ENCODE data around the gene LRRC15. TPM values are rescaled to one million over a fixed set of nuclear protein-coding genes. Genes with fewer than 3 reads are reported as not detected.

LRRC15 gene
- total RNA-seq, 2 experiments from 2014 or later = 0.04 TPM; not detected in 1

- ChIA-PET CTCF (interaction anchor here (0.6 to 4.0 kb wide), 34 partner anchors 9 to 678 kb away, joined by 3 to 59 read pairs (median 4); no protein-coding TSS in a partner anchor), POLR2A (no interaction called here)
- Mint-ChIP-seq H3K4me1 (no peaks in the 10 kb centered on the region), H3K36me3 (ENCODE audit: low read depth) (no peaks in the 10 kb centered on the region), H3K27me3 (peaks cover 2% of the 10 kb centered on the region), H3K9me3 (ENCODE audit: low read depth) (no peaks in the 10 kb centered on the region), H3K4me3 (no peak overlapping the region), H3K27ac (no peak overlapping the region)
- ATAC-seq = peak; percentile 80
- intact Hi-C loops (cut with DNase I, micrococcal nuclease) = loop anchor here in 1 of 2 experiments (1.0 kb wide), 1 partner anchor 60 kb away; no protein-coding TSS in a partner anchor
- DNase-seq = peak; percentile 87
Measured at GRCh38 chr3:194344012-194344411, 25.5 kb downstream of the LRRC15 start.

DNA sequence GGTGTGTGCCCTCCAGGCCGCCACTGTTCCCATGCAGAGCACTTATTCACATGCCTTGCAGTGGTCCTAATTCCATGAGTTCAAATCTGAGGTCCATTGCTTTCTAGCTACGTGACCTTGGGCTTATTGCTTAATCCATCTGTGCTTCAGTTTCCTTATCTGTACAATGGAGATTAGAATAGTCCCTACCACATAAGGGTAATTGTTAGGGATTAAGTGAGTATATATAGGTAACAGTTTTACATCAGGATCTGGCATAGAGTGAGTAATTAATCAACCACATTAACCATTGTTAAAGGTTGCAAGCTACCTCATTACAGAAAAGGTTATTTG, 26.0 kb downstream of the LRRC15 start:
- no peaks in the 10 kb centered on the region for H3K9me3 Mint-ChIP-seq (ENCODE audit: low read depth)
- H3K27ac Mint-ChIP-seq = no peak overlapping the region
- POLR2A ChIA-PET = no interaction called here
- no peak overlapping the region for H3K4me3 Mint-ChIP-seq
- intact Hi-C loops (cut with DNase I, micrococcal nuclease) = no loop called here
- H3K27me3 Mint-ChIP-seq = peaks cover 2% of the 10 kb centered on the region
- no peak for DNase-seq
- no peaks in the 10 kb centered on the region for H3K4me1 Mint-ChIP-seq
- no peaks in the 10 kb centered on the region for H3K36me3 Mint-ChIP-seq (ENCODE audit: low read depth)
- no peak for ATAC-seq
- CTCF ChIA-PET = interaction anchor here (0.6 to 4.0 kb wide), 29 partner anchors 9 to 678 kb away, joined by 3 to 59 read pairs (median 4); no protein-coding TSS in a partner anchor

DNA sequence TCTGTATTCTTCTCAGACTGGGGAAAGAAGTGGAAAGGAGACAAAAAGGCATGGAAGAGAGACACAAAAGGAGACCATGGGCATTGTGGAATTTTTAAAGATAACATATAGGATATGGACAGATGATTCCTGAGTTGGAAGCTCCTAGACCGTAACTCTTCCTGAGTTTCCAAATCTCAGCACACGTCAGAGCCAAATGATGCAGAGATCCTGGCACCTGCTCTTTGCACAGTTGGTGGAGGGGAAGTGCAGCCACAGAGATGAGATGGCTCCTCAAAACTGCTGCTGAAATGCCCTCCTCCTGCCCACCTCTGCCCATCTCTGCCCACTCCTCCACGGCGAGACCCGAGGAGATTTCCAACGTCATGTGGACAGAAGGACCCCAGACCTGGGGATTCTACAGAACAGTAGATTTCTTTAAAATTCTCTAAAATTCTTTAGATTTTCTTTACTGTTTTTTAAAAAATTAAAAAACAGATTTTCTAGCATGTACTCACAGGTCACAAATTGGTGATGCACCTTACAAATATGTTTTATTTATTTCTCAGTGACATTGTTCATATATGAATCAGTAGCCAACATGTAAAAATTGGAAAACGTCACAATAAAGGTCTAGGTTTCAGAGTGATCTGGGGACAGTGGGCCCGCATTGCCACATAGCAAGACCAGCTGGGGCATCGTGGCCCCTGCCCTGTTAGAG, 26.5 kb downstream of the LRRC15 start:
- ATAC-seq (no peak), DNase-seq (no peak)
- Mint-ChIP-seq H3K9me3 (ENCODE audit: low read depth) (no peaks in the 10 kb centered on the region), H3K27ac (no peak overlapping the region), H3K4me1 (no peaks in the 10 kb centered on the region), H3K36me3 (ENCODE audit: low read depth) (no peaks in the 10 kb centered on the region), H3K27me3 (peaks cover 2% of the 10 kb centered on the region), H3K4me3 (no peak overlapping the region)
- ChIA-PET POLR2A (no interaction called here), CTCF (interaction anchor here (0.6 to 4.0 kb wide), 31 partner anchors 9 to 677 kb away, joined by 3 to 59 read pairs (median 4); no protein-coding TSS in a partner anchor)
- intact Hi-C loops (cut with DNase I, micrococcal nuclease) = no loop called here

DNA sequence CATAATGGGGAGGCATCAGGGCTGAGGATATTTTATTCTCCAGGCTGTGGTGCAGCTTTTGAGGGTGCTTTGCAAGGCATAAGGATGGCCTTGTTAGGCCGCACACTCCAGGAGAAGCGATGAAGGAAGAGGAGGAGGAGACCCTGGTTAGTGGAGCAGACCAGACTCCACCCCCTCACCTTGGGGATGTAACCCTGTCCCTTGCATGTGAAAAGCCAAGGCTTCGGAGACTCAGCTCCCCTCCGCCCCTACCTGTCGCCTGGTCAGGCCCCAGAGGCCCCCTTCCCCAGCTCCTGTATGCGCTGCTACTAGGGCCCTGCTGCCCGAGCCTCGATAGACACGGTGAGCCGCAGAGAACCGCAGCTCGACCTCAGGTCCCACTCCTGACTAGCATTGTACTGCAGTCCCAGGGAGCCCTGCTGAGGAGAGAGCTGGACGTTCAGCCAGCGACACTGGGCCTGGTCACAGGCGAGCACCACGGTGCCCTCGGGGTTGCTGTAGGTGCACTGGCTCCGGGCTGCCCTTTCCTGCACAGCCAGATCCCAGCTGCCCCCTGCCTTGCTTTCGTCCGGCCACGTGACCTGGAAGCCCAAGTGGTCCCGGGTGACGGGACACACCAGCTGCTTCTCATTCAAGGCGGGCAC, 28.7 kb downstream of the LRRC15 start:
- Mint-ChIP-seq H3K36me3 (ENCODE audit: low read depth) (no peaks in the 10 kb centered on the region), H3K27ac (no peak overlapping the region)

DNA sequence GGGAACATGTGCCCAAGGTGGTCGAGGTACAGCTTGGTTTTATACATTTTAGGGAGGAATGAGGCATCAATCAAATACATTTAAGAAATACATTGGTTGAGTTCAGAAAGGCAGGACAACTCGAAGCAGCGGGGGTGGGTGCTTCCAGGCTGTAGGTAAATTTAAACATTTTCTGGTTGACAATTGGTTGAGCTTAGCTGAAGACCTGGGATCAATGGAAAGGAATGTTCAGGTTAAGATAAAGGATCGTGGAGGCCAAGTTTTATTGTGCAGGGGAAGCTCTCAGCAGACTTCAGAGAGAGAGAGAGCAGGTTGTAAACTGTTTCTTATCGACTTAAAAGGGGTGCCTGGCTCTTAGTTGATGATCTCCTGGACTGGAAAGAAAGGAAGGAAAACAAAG, 29.7 kb downstream of the LRRC15 start:
- Mint-ChIP-seq H3K27ac (no peak overlapping the region), H3K36me3 (ENCODE audit: low read depth) (no peaks in the 10 kb centered on the region), H3K9me3 (ENCODE audit: low read depth) (no peaks in the 10 kb centered on the region), H3K27me3 (peaks cover 7% of the 10 kb centered on the region), H3K4me1 (no peaks in the 10 kb centered on the region), H3K4me3 (no peak overlapping the region)
- DNase-seq = no peak
- intact Hi-C loops (cut with DNase I, micrococcal nuclease) = no loop called here
- no peak for ATAC-seq
- CTCF ChIA-PET = interaction anchor here (1.3 kb wide), 1 partner anchor 63 kb away, joined by 3 read pairs; no protein-coding TSS in a partner anchor
- POLR2A ChIA-PET = no interaction called here

More for the DNA sequence above, 28.7 kb downstream of the LRRC15 start:
- CTCF ChIA-PET = interaction anchor here (0.5 to 3.7 kb wide), 5 partner anchors 7 to 152 kb away, joined by 3 to 59 read pairs (median 6); partner anchors contain the start of gene CPN2
- DNase-seq (no peak), ATAC-seq (no peak)
- POLR2A ChIA-PET = no interaction called here
- intact Hi-C loops (cut with DNase I, micrococcal nuclease) = no loop called here
- no peaks in the 10 kb centered on the region for H3K9me3 Mint-ChIP-seq (ENCODE audit: low read depth)
- H3K27me3 Mint-ChIP-seq = peaks cover 9% of the 10 kb centered on the region
- H3K4me3 Mint-ChIP-seq = no peak overlapping the region
- H3K4me1 Mint-ChIP-seq = no peaks in the 10 kb centered on the region

DNA sequence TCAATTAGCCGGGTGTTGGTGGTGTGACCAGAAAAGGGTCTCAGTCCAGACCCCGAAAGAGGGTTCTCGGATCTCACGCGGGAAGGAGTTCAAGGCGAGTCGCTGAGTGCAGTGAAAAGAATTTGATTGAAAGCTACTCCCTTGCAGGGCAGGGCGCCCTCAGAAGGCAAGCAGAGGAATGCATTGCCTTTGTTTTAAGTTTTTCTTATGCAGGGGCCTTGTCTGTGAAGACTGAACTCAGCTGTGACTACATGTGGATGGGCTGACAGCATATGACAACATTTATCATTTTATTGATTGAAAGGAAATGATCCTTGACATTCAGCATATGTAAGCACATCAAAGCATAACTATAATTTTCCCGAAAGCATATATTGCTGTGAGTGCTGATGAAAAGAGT, 30.2 kb downstream of the LRRC15 start:
- ChIA-PET CTCF (interaction anchor here (0.7 to 1.3 kb wide), 2 partner anchors 64 to 273 kb away, joined by 3 to 6 read pairs; no protein-coding TSS in a partner anchor), POLR2A (interaction anchor here (0.7 kb wide), 1 partner anchor 222 kb away, joined by 5 read pairs; no protein-coding TSS in a partner anchor)
- Mint-ChIP-seq H3K4me3 (no peak overlapping the region), H3K27ac (no peak overlapping the region), H3K36me3 (ENCODE audit: low read depth) (no peaks in the 10 kb centered on the region), H3K9me3 (ENCODE audit: low read depth) (no peaks in the 10 kb centered on the region), H3K27me3 (peaks cover 7% of the 10 kb centered on the region), H3K4me1 (no peaks in the 10 kb centered on the region)
- DNase-seq (no peak), ATAC-seq (no peak)
- intact Hi-C loops (cut with DNase I, micrococcal nuclease) = no loop called here

- intact Hi-C loops (cut with DNase I, micrococcal nuclease) = no loop called here
- no peak for ATAC-seq
Measured at GRCh38 chr3:194337965-194338753, 31.4 kb downstream of the LRRC15 start.

DNA sequence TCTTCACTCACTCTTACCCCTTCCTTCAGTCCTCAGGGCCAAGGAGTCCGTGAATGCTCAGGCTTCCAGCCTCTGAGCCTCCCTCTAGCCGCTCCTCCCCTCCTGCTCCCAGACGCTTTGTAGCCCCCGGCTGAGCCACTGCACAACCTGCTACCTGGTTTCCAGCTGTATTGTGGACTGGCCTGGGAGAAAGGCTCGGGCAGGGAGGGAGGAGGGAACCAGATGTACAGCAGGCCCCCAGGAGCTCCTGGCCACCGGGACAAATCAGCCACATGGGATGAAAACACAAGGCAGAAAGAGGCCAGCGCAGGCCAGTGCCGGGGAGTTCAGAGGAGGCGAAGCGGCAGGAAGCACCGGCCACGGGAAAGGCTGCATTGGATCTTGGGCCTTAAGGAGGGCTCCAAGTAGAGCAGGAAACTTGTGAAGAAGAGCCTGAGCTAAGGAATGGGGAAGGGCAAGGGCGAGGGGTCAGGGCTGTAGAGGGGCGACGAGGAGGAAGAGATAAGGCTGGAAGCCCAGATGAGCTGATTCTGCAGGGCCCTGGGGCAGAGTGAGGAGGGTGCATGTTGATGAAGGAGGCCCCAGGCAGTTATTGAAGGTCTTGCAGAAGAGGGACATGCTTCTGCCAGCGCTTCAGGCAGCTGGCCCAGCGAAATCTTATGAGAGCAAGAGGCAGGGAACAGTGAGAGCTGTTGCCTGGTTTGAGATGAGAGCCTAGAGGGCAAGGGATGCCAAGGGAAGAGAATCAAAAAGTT, 32.8 kb downstream of the LRRC15 start:
- Mint-ChIP-seq H3K4me3 (no peak overlapping the region), H3K27me3 (peaks cover 21% of the 10 kb centered on the region), H3K4me1 (no peaks in the 10 kb centered on the region), H3K36me3 (ENCODE audit: low read depth) (no peaks in the 10 kb centered on the region), H3K27ac (no peak overlapping the region), H3K9me3 (ENCODE audit: low read depth) (no peaks in the 10 kb centered on the region)
- DNase-seq = no peak
- CTCF ChIA-PET = interaction anchor here (0.5 to 5.4 kb wide), 4 partner anchors 14 to 322 kb away, joined by 3 to 90 read pairs (median 4); partner anchors contain the start of gene CPN2
- no peak for ATAC-seq
- POLR2A ChIA-PET = no interaction called here
- intact Hi-C loops (cut with DNase I, micrococcal nuclease) = no loop called here

More at GRCh38 chr3:194337965-194338753, 31.4 kb downstream of the LRRC15 start:
- peaks cover 14% of the 10 kb centered on the region for H3K27me3 Mint-ChIP-seq
- DNase-seq = no peak
- no peak overlapping the region for H3K4me3 Mint-ChIP-seq
- no peaks in the 10 kb centered on the region for H3K4me1 Mint-ChIP-seq
- ChIA-PET CTCF (interaction anchor here (1.0 to 1.7 kb wide), 3 partner anchors 50 to 256 kb away, joined by 3 to 7 read pairs (median 3); no protein-coding TSS in a partner anchor), POLR2A (no interaction called here)
- H3K9me3 Mint-ChIP-seq (ENCODE audit: low read depth) = no peaks in the 10 kb centered on the region
- H3K27ac Mint-ChIP-seq = no peak overlapping the region
- H3K36me3 Mint-ChIP-seq (ENCODE audit: low read depth) = no peaks in the 10 kb centered on the region

- ChIA-PET POLR2A (no interaction called here), CTCF (interaction anchor here (0.6 to 5.4 kb wide), 23 partner anchors 8 to 354 kb away, joined by 3 to 90 read pairs (median 4); partner anchors contain the start of genes GP5 and LSG1)
- H3K27me3 Mint-ChIP-seq = peaks cover 25% of the 10 kb centered on the region
- H3K27ac Mint-ChIP-seq = no peak overlapping the region
- DNase-seq (no peak), ATAC-seq (no peak)
- H3K4me1 Mint-ChIP-seq = no peaks in the 10 kb centered on the region
- intact Hi-C loops (cut with DNase I, micrococcal nuclease) = loop anchor here (1.0 to 5.0 kb wide), 7 partner anchors 70 to 928 kb away; partner anchors contain the start of gene TMEM44 (in 1 of the 2)
- H3K36me3 Mint-ChIP-seq (ENCODE audit: low read depth) = no peaks in the 10 kb centered on the region
- no peaks in the 10 kb centered on the region for H3K9me3 Mint-ChIP-seq (ENCODE audit: low read depth)
- H3K4me3 Mint-ChIP-seq = peak overlapping the region; percentile 54
Measured at GRCh38 chr3:194333981-194334320, 35.6 kb downstream of the LRRC15 start.

DNA sequence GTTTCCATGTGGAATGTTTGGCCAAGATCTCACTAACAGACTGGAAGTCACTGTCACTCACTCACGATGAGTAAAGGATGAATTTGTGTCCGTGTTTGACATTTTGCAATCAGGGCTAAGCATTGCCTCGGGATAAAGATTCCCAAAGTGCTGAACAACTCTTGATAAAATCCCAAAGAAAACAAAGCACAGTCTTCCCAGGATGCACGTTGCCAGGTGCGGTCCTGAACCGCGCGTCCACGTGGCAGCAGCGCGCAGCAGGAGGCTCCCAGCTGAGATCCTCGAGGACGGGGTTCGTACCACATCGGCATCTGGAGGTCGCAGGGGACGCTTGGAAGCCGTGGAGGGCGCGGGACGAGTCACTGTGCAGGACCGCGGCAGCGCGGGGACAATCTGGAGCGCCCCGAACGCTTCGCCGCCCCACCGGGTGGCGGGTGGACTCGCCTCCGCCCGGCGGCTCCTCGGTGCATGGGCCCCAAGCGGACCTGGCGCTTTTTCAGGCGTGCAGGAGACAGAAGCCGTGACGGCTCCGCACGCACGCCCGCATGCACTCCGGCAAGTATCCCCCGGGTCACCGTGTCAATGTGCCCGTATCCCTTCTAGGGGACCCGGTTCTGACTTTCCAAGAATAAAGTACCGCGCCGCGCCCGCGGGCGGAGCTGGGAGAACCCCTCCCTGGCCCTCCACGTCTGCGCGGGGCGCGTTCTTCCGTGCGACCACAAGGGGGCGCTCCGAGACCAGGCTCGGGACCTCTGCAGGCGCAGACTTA, 36.1 kb downstream of the LRRC15 start:
- peaks cover 25% of the 10 kb centered on the region for H3K27me3 Mint-ChIP-seq
- ATAC-seq = peak; percentile 98
- intact Hi-C loops (cut with DNase I, micrococcal nuclease) = loop anchor here (1.0 to 5.0 kb wide), 6 partner anchors 71 to 929 kb away; partner anchors contain the start of gene TMEM44 (in 1 of the 2)
- peak overlapping the region; percentile 54 for H3K4me3 Mint-ChIP-seq
- ChIA-PET CTCF (interaction anchor here (0.5 to 5.4 kb wide), 23 partner anchors 8 to 919 kb away, joined by 3 to 90 read pairs (median 4); partner anchors contain the start of gene GP5), POLR2A (no interaction called here)
- H3K36me3 Mint-ChIP-seq (ENCODE audit: low read depth) = no peaks in the 10 kb centered on the region
- H3K4me1 Mint-ChIP-seq = no peaks in the 10 kb centered on the region
- H3K27ac Mint-ChIP-seq = no peak overlapping the region
- DNase-seq = peak; percentile 94
- no peaks in the 10 kb centered on the region for H3K9me3 Mint-ChIP-seq (ENCODE audit: low read depth)
